Brain pericyte (primary cell): Measurements from ENCODE around the gene DIO3.
"Not testable (repeated sequence)": the region's sequence is repeated elsewhere in the genome, so short reads cannot be mapped to it uniquely, and the experiment has no call there.

Experiments used
- DNase-seq: peaks from one replicate; pipeline ENCODE4 v3.0.0-alpha.2; 2012; ENCODE audit warnings: low read depth, low spot score

Gene DIO3

DNA sequence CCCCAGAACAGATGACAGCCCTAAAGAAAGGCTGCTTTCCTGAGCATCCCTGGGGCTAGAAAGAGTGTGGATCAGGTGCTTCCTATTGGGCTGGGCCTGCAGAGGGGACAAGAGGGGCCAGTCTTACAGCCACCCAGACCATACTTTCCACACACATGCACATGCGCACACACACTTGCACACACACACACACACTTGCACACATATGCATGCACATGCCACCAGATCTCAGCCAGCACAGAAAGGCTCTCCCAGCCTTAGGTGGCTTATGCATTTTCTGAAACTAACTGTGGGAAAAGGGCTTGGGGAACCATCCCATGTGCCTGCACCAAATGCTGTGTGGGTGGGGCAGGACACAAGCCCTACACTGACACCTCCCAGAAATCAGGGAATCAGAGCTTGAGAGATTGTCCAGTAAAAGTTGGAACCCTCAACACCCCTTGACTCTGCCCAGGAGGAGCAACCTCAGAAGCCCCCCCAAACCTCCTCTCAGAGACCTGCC lies 2.5 kb upstream of the DIO3 start:
- DNase-seq = no peak

DNA sequence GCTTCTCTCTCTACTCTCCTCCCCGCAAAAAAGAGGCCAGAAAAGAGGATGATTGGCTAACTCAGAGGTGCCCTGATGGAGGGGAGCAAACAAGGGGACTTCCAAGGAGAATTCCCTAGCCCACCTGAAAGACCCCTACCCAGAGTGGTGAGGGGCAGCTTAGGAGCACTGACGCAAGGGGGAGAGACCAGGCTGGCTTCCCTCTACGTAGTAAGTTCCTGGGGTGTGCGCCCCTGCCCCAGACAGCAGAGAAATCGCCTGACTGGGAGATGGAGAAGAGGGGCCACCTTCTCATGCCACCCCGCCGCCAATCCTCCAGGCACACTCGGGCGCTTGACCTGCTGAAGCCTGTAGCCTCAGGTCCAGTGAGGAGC lies 2.1 kb upstream of the DIO3 start:
- DNase-seq = no peak

DNA sequence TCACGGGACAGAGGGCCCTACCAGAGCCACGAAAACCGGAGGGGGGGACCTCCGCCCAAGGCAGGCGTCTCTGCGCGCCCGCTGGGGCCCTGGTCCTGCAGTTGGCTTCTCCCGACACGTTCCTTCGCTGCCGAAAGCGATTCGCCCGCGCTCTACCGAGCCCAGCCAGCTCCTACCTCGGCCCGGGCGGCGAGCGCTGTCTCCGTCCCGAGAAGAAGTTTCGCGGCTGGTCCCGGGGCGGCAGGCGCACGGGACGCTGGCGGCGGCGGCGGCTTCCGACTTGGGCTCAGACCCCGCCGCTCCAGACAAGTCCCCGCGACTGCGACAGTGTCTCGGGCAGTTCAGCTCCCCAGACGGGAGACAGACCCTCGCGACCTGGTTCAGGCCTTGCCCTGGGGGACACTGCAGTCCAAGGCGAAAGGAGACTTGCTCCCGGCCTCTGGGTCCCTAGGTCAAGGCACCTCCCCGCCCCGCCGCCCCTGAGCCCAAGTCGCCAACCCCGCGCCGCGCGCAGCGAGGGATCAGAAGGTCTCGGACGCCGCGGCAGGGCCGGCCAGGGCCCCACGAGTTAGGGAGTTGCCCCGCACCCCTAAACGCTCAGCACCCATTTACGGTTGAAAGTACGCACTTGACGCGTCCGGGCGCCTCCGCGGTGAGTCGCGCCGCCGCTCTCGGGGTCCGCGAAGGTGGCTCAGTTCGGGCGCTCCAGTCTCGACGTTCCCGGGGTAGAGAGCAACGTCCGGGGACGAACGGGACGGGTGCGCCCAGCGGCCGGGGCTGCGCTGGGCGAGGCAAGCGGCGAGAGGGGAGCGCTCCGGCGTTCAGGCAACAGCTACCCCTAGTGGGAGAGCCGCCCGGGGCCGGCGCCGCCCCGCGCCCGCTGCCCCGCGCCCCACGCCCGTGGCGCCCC lies 1.4 kb upstream of the DIO3 start:
- DNase-seq = no peak

DNA sequence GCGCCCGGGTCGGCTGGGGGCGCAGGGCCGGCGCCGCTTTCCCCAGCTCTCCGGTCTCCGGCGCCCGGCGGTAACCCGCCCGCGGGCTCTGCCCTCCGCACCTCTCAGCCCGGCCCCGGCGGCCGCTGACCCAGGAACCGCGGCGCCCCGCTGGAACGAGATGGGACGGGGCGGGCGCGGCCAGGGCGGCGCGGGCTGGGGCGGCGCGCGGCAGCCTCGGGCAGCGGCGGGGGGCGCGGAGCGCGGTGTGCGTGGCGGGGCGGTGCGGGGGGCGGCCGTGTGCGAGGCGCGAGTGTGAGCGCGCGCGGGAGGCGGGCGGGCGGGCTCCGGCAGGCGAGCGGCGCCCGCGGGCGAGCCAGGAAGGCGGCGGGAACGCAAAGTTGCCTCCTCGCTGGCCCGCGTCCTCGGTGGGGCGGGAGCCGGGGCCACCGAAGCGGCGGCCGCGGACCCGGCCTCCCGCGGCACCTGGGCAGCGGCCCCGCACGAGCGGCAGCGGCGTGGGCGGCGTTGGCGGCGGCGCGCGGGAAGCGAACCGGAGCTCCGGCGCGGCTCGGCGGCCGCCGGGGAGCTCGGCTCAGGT lies 671 bp upstream of the DIO3 start:
- DNase-seq = no peak

DNA sequence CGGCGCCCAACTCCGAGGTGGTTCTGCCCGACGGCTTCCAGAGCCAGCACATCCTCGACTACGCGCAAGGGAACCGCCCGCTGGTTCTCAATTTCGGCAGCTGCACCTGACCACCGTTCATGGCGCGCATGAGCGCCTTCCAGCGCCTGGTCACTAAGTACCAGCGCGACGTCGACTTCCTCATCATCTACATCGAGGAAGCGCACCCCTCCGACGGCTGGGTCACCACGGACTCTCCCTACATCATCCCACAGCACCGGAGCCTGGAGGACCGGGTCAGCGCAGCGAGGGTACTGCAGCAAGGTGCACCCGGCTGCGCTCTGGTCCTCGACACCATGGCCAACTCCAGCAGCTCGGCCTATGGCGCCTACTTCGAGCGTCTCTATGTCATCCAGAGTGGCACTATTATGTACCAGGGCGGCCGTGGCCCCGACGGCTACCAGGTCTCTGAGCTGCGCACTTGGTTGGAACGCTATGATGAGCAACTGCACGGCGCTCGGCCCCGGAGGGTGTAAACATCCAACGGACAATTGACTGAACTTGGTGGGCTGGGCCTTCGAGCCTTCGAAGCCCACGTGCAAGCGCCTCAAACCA lies 699 bp downstream of the DIO3 start:
- DNase-seq = no peak

DNA sequence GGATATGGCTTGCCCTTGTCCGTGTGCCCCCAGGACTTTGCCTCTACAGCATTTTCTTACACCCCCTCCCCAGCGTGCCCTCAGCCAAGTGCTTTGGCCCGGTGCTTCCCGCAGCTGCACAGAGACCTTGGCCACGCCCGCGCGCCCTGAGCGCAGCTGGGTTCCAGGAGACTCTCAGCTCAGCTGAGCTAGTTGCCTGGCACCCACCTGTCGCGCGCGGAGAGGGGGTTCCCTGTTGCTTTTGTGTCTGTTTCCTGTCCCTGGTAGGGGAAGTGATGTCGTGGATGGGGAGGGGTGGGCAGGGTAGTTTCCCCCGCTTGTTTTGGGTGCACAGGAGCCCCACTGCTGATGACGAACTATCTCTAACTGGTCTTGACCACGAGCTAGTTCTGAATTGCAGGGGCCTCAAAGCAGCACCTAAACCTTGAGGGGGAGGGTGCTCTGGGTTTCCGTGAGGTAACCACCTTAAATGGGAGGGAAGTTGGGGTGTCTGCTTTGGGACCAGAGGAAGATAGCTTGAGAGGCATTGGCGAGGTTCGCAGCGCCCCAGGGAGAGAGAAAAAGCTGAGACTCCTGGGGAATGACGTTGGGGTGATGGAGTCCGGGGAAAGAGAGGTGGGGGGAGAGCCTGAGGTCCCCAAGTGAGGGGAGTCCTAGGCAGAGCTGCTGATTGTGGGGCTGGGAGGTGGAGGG lies 1.5 kb downstream of the DIO3 start:
- DNase-seq = no peak

DNA sequence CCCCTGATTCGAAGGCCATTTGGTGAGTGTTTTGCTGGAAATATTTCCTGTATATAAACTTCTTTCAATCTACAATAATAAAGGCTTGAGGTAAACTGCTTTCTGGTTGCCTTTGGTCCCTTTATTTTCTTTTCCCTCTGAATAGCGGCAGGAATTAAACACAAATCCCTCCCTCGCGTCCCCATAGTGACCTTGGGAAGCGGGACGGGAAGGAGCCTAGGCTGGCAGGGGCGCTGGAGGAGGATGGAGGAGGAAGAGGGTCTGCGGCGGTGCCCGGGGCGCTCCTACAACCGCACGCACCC lies 2.0 kb downstream of the DIO3 start:
- no peak for DNase-seq

DNA sequence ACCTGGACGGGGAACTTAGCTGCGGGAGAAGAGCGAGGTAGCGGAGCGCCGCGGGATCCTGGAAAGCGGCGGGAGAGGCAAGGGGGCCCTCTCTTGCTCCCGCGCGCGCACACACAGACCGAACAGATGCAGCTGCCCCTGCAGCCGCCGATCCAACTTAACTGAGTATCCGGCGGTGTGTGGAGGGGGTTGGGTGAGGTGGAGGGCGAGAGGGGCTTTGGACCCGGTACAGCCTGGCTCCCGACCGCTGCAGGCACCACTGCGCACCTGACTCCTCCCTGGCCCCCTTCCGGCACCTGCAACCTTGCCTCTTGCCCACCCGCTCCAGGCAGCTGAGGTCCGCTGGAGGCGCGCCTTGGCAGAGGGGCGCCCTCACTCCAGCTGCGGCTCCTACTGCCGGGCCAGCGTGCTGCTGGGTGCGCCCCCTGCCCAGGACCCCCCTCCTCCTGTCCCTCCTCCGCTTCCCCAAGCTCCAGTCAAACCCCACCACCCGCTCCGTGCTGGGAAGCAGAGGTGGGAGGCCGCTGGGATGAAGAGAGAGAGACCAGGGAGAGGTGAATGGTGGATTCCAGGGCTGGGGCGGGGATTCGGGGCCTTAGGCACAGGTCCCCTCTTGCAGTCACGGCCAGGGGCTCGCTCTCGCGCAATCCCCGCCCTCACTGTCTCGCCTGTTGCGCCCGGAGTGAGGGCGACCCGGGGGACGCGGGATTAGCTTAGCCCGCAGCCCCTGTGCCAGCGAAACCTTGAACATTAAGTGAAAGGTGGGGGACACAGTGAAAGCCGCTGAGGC lies 2.6 kb downstream of the DIO3 start:
- no peak for DNase-seq

DNA sequence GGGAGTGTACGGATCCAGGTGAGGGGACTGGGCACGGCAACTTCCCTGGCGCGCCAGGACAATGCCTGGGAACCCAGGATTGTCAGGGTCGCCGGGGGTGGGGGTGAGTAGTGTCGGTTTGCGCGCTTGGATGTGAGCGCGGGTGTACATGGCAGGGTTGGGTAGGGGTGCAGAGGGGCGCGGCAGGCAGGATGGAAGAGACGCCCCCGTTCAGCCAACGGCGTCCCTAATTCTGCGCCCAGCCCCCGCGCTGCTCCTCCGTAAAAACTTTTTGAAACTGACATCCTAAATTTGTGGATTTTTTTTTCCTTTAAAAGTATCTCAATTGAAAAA lies 3.1 kb downstream of the DIO3 start:
- DNase-seq = no peak

DNA sequence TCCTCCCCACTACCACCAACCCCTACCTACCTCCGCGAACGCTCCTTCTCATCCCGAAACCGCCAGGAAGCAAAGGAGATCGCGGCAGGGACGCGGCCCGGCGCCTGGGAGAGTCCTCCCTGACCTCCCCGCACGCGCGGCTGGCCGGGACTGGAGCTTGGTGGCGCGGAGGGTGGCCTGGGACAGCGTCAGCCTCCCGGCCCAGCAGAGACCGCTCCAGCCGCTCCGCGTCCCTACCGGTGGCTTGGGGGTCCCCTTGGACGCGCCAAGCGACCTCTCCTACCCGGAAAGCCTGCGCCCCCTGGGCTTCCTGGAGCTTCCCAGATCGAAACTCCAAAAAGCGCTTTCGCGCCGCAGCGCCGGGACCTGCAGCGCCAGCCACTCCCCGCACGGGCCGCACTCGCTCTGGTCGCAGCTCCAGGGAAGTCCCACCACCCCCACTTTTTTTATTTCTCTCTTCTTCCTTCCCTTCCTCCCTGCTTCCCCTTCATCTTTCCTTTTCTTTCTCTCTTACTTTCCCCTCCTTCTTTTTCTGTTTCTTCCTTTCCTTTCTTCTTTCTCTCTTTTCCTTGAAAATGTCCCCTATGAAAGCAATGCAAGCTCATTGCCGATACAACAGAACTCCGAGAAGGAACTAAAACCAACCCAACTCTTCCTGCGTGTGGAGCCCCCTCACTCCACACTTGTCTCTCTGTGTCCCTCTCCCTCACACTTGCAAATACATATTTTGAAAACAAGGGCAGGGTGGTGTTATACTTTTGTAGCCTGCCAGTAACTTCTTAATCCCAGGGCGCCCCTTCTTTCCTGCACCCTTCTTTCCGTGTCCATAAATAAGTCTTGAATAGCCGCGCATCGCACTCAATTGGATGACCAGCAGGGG lies 3.8 kb downstream of the DIO3 start:
- no peak for DNase-seq

DNA sequence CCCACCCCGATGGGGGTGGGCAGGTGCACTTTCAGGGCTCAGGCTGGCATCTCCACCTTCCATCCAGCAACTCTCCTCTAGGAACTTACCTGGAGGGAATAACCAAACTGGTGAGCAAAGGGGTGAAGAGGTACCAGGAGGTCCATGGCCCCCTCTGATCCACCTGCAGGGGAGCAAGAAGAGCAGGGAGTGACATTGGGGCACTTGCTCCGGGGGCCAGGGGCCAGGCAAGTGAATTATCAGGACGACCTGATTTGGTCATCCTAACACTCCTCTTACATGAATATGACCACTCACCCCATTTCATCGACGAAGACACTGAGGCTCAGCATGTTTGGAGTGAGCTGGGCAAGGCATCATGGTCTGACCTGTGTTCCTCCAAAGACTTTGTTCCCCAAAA lies 6.0 kb downstream of the DIO3 start:
- no peak for DNase-seq

DNA sequence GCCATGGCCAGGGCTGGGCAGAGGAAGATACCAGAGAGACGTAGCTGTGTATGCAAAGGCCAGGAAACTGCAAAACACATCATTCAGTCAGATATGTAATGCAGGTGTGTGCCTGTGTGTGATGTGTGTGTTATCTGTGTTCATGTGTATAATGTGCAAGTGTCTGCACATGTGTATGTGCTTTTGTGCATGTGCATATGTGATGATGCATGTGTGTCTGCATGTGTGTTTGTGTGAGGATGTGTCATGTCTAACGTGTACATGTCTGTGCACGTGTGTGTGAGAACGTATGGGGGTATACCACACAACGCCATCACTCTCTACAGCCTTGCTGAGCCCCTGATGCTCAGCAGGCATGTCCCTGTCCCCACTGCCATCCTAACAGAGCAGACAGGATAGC lies 9.7 kb downstream of the DIO3 start:
- no peak for DNase-seq

DNA sequence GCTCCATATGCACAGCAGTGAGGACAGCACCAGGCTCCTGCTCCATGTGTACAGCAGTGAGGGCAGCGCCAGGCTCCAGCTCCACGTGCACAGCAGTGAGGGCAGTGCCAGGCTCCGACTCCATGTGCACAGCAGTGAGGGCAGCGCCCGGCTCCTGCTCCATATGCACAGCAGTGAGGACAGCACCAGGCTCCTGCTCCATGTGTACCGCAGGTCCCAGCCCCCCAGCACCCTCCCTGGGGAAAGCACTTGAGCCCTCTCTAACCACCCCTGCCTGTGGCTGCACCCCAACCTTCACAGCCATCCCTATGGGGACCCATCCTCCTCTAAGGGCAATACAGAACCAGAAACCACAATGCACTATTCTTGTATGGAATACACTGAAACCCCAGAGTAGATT lies 11.2 kb downstream of the DIO3 start:
- not testable (repeated sequence) for DNase-seq

DNA sequence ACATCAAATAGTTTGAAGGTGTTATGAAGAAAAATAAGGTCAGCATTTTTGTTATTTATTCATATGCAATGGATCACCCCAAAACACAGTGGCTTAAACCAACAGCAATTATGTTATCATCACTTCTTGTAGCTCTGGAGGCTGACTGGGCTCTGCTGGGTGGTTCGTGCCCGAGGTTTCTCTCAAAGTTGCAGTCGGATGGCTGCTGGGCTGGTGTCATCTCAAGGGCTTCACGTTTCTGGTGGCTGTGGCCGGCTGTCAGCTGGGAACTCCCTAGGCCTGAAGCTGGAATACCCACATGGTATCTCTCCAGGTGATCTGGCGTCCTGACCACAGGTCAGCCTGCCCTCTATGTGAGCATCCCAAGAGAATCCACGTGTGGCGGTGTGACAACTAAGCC lies 12.0 kb downstream of the DIO3 start:
- DNase-seq = no peak

DNA sequence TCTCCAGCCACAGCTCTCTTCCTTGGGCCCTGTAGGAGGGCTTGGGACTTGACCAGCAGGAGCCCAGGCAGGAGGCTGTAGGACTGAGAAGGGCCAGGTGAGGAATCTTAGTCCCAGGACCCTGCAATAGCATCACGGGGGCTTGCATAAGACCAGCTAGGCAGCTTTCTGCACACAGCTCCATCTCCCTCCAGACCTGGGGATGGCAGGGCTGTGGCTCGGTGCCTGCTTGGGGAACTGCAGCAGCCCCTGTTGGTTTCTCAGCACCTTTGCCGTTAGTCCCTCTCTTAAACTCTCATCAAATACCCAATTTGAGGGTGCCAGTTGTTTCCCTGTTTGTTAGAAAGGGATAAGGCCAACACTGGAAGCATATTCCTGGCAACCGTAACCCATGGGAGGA lies 14.3 kb downstream of the DIO3 start:
- DNase-seq = no peak

DNA sequence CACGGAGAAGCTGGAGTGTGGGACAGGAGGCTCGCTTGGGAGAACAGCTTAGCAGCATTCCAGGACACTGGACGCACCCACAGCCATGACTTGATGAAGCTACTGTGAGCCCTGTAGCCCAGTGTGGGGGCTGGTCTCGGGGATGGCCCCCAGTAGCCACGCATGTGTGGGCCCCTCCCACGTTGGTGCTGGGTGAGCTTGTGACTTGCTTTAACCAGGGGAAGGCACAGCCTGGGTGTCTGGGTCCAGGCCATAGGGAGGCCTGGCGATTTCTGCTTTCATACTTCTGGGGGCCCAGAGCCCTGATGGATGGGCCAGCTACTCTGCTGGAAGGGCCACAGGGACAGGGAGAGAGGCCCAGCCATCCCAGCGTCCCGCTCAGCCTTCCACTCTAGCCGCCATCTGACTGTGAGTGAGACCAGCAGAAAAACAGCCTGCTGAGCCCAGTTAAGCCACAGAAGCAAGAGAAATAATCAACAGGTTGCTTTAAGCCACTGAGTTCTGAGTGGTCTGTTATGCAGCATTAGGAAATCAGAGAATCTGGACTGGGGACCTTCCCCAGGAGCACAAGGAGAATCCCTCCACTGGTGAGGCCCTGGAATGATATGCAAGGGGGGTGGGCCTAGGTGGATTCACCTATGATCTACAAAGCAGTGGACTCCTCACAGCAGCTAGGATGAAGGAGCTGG lies 16.1 kb downstream of the DIO3 start:
- no peak for DNase-seq

DNA sequence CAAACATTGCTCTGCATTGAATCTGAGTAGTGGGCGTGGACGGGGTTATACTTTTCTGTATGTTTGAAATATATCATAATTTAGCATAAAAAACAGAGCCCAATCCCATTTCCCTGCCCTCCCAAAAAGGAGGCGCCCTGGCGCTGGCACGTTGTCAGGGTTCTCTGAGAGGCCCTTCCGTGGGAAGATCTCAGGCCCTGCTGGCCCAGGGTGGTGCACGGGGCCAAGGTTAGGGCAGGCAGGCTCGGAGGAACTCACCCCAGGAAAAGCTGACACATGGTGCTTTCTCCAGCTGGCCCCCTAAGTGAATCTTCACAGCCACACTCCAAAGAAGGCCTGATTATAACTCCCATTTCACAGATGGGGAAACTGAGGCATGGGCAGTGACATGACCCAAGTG lies 17.2 kb downstream of the DIO3 start:
- DNase-seq = no peak

DNA sequence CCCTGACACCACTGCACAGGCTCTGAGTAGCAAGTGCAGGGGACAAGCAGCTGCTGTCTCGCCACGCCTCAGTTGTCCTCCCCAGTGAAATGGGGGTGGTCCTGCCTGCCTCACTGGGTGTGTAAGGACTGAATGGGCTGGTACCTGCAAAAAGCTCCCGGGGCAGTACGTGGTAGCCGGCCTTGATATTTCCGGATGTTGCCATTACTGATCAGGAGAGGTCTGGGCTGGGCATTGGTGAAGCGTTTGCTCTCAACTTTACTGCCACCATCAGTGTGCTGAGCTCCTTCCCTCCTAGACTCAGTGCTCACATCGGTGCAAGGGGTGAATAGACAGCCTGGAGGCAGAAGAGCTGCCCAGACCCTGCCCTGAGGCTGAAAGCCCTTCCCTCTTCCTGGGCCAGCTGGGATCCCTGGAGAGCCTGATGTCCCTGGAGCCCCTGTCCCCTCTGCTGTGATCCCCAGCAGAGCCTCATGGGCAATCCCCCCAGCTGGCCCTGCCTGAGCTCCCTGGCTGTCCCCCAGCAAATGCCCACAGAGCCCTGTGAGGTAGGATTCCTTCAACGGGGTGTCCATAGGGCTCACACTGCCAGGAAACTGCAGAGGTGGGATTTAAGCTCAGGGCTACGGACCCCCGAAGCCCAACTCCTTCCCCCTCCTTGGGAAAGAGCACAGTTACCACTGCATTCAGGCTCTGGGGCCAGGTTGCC lies 18.2 kb downstream of the DIO3 start:
- no peak for DNase-seq

DNA sequence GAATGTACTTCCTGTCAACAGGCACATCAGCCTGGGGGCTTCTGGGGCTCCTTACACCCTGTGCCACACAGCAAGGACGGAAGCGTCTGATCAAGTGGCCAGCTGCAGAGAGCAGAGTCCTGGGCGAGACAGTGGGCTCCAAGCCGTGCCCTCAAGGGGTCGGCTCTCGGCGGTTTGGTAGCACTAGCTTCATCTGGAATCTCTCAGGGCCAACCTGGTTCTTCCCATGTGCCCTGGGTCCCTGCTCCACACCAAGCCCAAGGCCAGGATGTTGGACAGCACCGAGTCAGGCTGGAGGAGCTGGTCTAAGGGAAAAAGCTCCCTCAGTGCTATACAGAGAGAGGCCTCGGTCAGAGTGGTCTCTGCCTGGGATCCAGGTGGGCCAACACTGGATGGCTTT lies 20.5 kb downstream of the DIO3 start:
- no peak for DNase-seq

DNA sequence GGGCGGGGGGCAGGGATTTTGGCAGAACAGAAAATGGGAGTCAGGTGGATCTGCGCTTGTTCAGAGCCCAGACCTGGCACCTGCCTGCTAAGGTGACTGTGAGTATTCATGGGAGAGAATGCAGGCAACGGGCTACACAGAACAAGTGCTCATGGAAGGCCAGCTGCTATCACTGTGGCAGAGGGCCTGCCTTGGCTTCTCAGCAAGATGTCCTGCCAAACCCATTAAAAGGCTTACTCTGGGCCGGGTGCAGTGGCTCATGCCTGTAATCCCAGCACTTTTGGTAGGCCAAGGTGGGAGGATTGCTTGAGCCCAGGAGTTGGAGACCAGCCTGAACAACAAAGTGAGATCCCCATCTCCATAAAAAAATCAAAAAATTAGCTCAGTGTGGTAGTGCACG lies 21.0 kb downstream of the DIO3 start:
- DNase-seq = no peak
